Measurements from ENCODE around the gene EGFL8. TPM values are rescaled to one million over a fixed set of nuclear protein-coding genes. Genes with fewer than 3 reads are reported as not detected.

Gene EGFL8
- total and polyA plus RNA-seq, 9 of the 15 experiments (the other 6 are each of a cell fraction or from before 2014, with no cell fraction given) = 2.2 to 47.4 (median 14.2) TPM

GRCh38 chr6:32194825-32195651 lies 30.6 kb downstream of the EGFL8 start (continued):
- TF ChIP-seq MIER1 (IDR thresholded peaks at IDR 0.05; ENCODE audit: low read depth) (0 out of 2 replicates have a peak, but pooled peaks have one; percentile 39), TFAM (CRISPR knock-in tag; conservative IDR thresholded peaks at IDR 0.05) (no peak), NCOA2 (IDR thresholded peaks at IDR 0.05; ENCODE audit: partially characterized antibody in 2 of 2) (no peak), RBM14 (IDR thresholded peaks at IDR 0.05; ENCODE audit: borderline replicate concordance, insufficient read depth, low read depth, low read length) (no peak), NFRKB (IDR thresholded peaks at IDR 0.05; ENCODE audit: low read depth) (peak; percentile 69; the same call in 1 of the 2 replicates), AFF4 (CRISPR knock-in tag; IDR thresholded peaks at IDR 0.05) (peak; percentile 7; the same call in 1 of the 2 replicates), ESRRB (CRISPR knock-in tag; IDR thresholded peaks at IDR 0.05; ENCODE audit: borderline replicate concordance) (no peak), SOX6 (IDR thresholded peaks at IDR 0.05) (no peak), MEF2D (tag; conservative IDR thresholded peaks at IDR 0.05; ENCODE audit: low read depth) (peak; percentile 50; the same call in 1 of the 2 replicates), CREB3 (tag; conservative IDR thresholded peaks at IDR 0.05; ENCODE audit: low read depth) (0 out of 2 replicates have a peak, but pooled peaks have one; percentile 17), HDAC6 (IDR thresholded peaks at IDR 0.05; ENCODE audit: low read depth, low read length) (no peak), COPS2 (conservative IDR thresholded peaks at IDR 0.05) (no peak), ARNT (IDR thresholded peaks at IDR 0.05) (peak; percentile 73 to 88; a peak in 2 of 4 replicates), CHCHD3 (CRISPR knock-in tag; IDR thresholded peaks at IDR 0.05) (0 out of 2 replicates have a peak, but pooled peaks have one; percentile 78), KLF16 (IDR thresholded peaks at IDR 0.05) (0 out of 2 replicates have a peak, but pooled peaks have one; percentile 11), ZNF143 (CRISPR knock-in tag; IDR thresholded peaks at IDR 0.05) (no peak), EWSR1 (IDR thresholded peaks at IDR 0.05; ENCODE audit: borderline replicate concordance, low read depth, partially characterized antibody) (no peak), FOXJ3 (CRISPR knock-in tag; IDR thresholded peaks at IDR 0.05) (no peak), HDAC2 (IDR thresholded peaks at IDR 0.05) (peak; percentile 84), TOE1 (IDR thresholded peaks at IDR 0.05; ENCODE audit: borderline replicate concordance) (peak; percentile 77), TOE1 (CRISPR knock-in tag; IDR thresholded peaks at IDR 0.05; ENCODE audit: borderline replicate concordance, low read depth) (no peak), MTA1 (IDR thresholded peaks at IDR 0.05; ENCODE audit: borderline replicate concordance) (peak; percentile 12; the same call in 1 of the 2 replicates)

All from K562 (cell line).